ENCODE results near the gene CDC16. TPM values are rescaled to one million over a fixed set of nuclear protein-coding genes. Genes with fewer than 3 reads are reported as not detected.

CDC16 gene
- total RNA-seq, 1 donor = 62.6 TPM

GRCh38 chr13:114213980-114214379, 20.7 kb upstream of the CDC16 start:
- TF ChIP-seq CTCF (IDR thresholded peaks at IDR 0.05; ENCODE audit: insufficient read depth, low read depth, low read length) = no peak

GRCh38 chr13:114219392-114219791, 15.3 kb upstream of the CDC16 start:
- no peak for TF ChIP-seq CTCF (IDR thresholded peaks at IDR 0.05; ENCODE audit: insufficient read depth, low read depth, low read length)
- H3K4me3 ChIP-seq (ENCODE audit: low read depth, low read length) = no peak overlapping the region
- no peak for DNase-seq (ENCODE audit: low read depth)

More at GRCh38 chr13:114213980-114214379, 20.7 kb upstream of the CDC16 start:
- DNase-seq (ENCODE audit: low read depth) = no peak
- no peak overlapping the region for H3K4me3 ChIP-seq (ENCODE audit: low read depth, low read length)

- H3K4me3 ChIP-seq (ENCODE audit: low read depth, low read length) = peak overlapping the region; percentile 25
- peak; percentile 71 for DNase-seq (ENCODE audit: low read depth)
- TF ChIP-seq CTCF (IDR thresholded peaks at IDR 0.05; ENCODE audit: insufficient read depth, low read depth, low read length) = no peak
Observed at GRCh38 chr13:114222461-114222968, 12.2 kb upstream of the CDC16 start.

GRCh38 chr13:114224201-114224600, 10.5 kb upstream of the CDC16 start:
- H3K4me3 ChIP-seq (ENCODE audit: low read depth, low read length) = no peak overlapping the region
- TF ChIP-seq CTCF (IDR thresholded peaks at IDR 0.05; ENCODE audit: insufficient read depth, low read depth, low read length) = no peak
- no peak for DNase-seq (ENCODE audit: low read depth)

DNA sequence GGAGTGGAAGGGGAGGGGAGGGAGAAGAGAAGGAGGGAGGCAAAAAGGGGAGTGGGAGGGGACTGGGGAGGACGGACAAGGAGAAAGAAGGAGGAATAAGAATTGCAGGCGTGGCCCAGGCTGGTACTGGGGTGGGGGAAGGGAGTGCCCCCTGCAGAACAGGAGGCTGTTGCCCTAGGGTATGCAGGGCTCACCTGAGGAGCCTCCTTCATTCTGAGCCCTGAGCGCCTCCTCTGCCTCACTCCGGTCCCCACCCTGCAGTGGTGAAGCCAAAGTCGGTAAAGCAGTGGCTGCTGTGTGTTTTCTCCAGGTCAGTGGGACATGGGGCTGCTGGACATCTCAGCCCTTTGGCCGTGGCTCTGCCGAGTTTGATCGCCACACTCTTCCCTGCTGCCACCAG, 9.1 kb upstream of the CDC16 start:
- no peak overlapping the region for H3K4me3 ChIP-seq (ENCODE audit: low read depth, low read length)
- DNase-seq (ENCODE audit: low read depth) = no peak
- TF ChIP-seq CTCF (IDR thresholded peaks at IDR 0.05; ENCODE audit: insufficient read depth, low read depth, low read length) = no peak

DNA sequence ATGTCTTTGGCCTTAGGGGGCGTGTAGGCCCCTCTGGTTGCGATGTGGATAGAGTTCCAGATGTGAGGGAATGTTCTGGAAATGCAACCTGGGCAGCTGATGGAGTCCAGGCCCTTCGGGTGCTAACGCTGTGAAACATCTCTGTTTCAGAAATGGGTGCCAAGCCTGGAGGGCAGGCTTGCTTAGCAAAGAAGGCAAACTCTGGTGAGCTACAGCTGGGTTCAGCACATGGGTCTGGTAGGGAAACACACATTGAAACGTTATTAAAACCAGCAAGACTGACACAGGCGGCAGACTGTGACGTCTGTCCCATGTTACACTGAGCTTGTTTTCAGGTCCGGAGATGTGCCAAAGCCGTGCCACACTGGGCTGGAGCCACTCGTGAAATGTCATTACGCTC, 8.6 kb upstream of the CDC16 start:
- no peak for DNase-seq (ENCODE audit: low read depth)
- no peak for TF ChIP-seq CTCF (IDR thresholded peaks at IDR 0.05; ENCODE audit: insufficient read depth, low read depth, low read length)

DNA sequence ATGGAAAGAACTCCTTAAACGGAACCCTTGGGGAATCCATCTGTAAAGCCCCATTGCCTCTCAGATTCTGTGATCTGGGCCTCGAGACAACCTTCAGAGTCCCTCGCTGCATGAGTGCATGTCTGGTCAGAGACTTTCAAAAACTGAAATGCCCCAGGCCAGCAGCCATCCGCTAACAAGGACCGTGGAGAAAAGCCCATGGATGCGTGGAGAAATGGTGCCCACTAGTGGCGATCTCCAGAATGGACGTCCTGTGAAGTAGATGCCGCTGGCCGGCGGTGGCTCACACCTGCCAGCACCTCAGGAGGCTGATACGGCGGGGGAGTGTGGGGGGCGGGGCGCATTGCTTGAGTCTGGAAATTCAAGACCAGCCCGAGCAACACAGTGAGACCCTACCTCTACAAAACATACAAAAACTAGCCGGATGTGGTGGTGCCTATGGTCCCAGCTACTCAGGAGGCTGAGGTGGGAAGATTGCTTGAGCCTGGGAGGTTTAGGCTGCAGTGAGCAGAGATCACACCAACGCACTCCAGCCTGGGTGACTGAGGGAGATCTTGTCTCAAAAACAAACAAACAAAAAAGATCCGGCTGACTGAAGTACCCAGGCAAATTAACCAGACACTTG, 7.9 kb upstream of the CDC16 start:
- peak; percentile 83 for DNase-seq (ENCODE audit: low read depth)
- no peak overlapping the region for H3K4me3 ChIP-seq (ENCODE audit: low read depth, low read length)
- peak; percentile 94 for TF ChIP-seq CTCF (IDR thresholded peaks at IDR 0.05; ENCODE audit: insufficient read depth, low read depth, low read length)

More for the DNA sequence above, 8.6 kb upstream of the CDC16 start:
- no peak overlapping the region for H3K4me3 ChIP-seq (ENCODE audit: low read depth, low read length)

Data from fibroblast of villous mesenchyme (primary cell).